Measurements from ENCODE around the gene AREG. TPM values are rescaled to one million over a fixed set of nuclear protein-coding genes. Genes with fewer than 3 reads are reported as not detected.

AREG gene
- total RNA-seq, 1 donor from 2014 or later: not detected

- Mint-ChIP-seq H3K4me1 (ENCODE audit: low read depth, unreplicated experiment) (no peaks in the 10 kb centered on the region), H3K4me3 (ENCODE audit: unreplicated experiment) (no peak overlapping the region), H3K27ac (ENCODE audit: unreplicated experiment) (no peak overlapping the region)
Measured at GRCh38 chr4:74451214-74451661, 6.3 kb downstream of the AREG start.

GRCh38 chr4:74453037-74453635 is 8.2 kb downstream of the AREG start:
- no peak overlapping the region for H3K27ac Mint-ChIP-seq (ENCODE audit: unreplicated experiment)
- no peaks in the 10 kb centered on the region for H3K4me1 Mint-ChIP-seq (ENCODE audit: low read depth, unreplicated experiment)
- H3K9me3 Mint-ChIP-seq (ENCODE audit: unreplicated experiment): no peaks in the 10 kb centered on the region
- no peak overlapping the region for H3K4me3 Mint-ChIP-seq (ENCODE audit: unreplicated experiment)
- no peaks in the 10 kb centered on the region for H3K36me3 Mint-ChIP-seq (ENCODE audit: unreplicated experiment)
- TF ChIP-seq CTCF (IDR thresholded peaks at IDR 0.05; ENCODE audit: partially characterized antibody, unreplicated experiment): no peak
- H3K27me3 Mint-ChIP-seq (ENCODE audit: unreplicated experiment): no peaks in the 10 kb centered on the region
- DNase-seq: no peak

More at GRCh38 chr4:74451214-74451661, 6.3 kb downstream of the AREG start:
- Mint-ChIP-seq H3K9me3 (ENCODE audit: unreplicated experiment) (no peaks in the 10 kb centered on the region), H3K27me3 (ENCODE audit: unreplicated experiment) (peaks cover 3% of the 10 kb centered on the region), H3K36me3 (ENCODE audit: unreplicated experiment) (no peaks in the 10 kb centered on the region)
- no peak for DNase-seq
- no peak for TF ChIP-seq CTCF (IDR thresholded peaks at IDR 0.05; ENCODE audit: partially characterized antibody, unreplicated experiment)

GRCh38 chr4:74453829-74454742 is 9.2 kb downstream of the AREG start:
- no peak for DNase-seq

GRCh38 chr4:74455361-74456055 is 10.6 kb downstream of the AREG start:
- no peak for TF ChIP-seq CTCF (IDR thresholded peaks at IDR 0.05; ENCODE audit: partially characterized antibody, unreplicated experiment)
- no peak for DNase-seq
- Mint-ChIP-seq H3K4me1 (ENCODE audit: low read depth, unreplicated experiment) (no peaks in the 10 kb centered on the region), H3K4me3 (ENCODE audit: unreplicated experiment) (no peak overlapping the region), H3K9me3 (ENCODE audit: unreplicated experiment) (no peaks in the 10 kb centered on the region), H3K36me3 (ENCODE audit: unreplicated experiment) (no peaks in the 10 kb centered on the region), H3K27me3 (ENCODE audit: unreplicated experiment) (no peaks in the 10 kb centered on the region), H3K27ac (ENCODE audit: unreplicated experiment) (no peak overlapping the region)

More at GRCh38 chr4:74453829-74454742, 9.2 kb downstream of the AREG start:
- TF ChIP-seq CTCF (IDR thresholded peaks at IDR 0.05; ENCODE audit: partially characterized antibody, unreplicated experiment): no peak
- Mint-ChIP-seq H3K9me3 (ENCODE audit: unreplicated experiment) (no peaks in the 10 kb centered on the region), H3K36me3 (ENCODE audit: unreplicated experiment) (no peaks in the 10 kb centered on the region), H3K27ac (ENCODE audit: unreplicated experiment) (no peak overlapping the region), H3K4me1 (ENCODE audit: low read depth, unreplicated experiment) (no peaks in the 10 kb centered on the region), H3K27me3 (ENCODE audit: unreplicated experiment) (no peaks in the 10 kb centered on the region), H3K4me3 (ENCODE audit: unreplicated experiment) (no peak overlapping the region)

Data from glutamatergic neuron (in vitro differentiated cells).